Osteoblast (primary cell): ENCODE data around the gene C4A. TPM values are rescaled to one million over a fixed set of nuclear protein-coding genes. Genes with fewer than 3 reads are reported as not detected.
"Not testable (repeated sequence)": the region's sequence is repeated elsewhere in the genome, so short reads cannot be mapped to it uniquely, and the experiment has no call there.

Experiments used
- DNase-seq: peaks from one replicate; pipeline ENCODE4 v3.0.0; 2011; ENCODE audit warnings: low spot score, mixed read lengths; ENCODE audit not compliant: insufficient read length; ENCODE audit errors: missing footprints
- H2AFZ ChIP-seq: 2 replicates; pipeline ENCODE4 v1.6.0; 2011; ENCODE audit warnings: mild to moderate bottlenecking, low read length
- H3K27ac ChIP-seq: 2 replicates; pipeline ENCODE4 v1.5.1; 2011; ENCODE audit warnings: mild to moderate bottlenecking, low read depth, low read length, moderate library complexity
- H3K27me3 ChIP-seq: 2 replicates; pipeline ENCODE4 v1.6.0; 2012; ENCODE audit warnings: mild to moderate bottlenecking, control low read depth, inconsistent platforms, low read length, moderate library complexity; ENCODE audit not compliant: insufficient read depth
- H3K36me3 ChIP-seq: 2 replicates; pipeline ENCODE4 v1.5.1; 2011; ENCODE audit warnings: mild to moderate bottlenecking, low read length, control low read depth, moderate library complexity; ENCODE audit not compliant: insufficient read depth
- H3K4me1 ChIP-seq: 2 replicates; pipeline ENCODE4 v1.5.1; 2011; ENCODE audit warnings: mild to moderate bottlenecking, low read length, control low read depth, moderate library complexity; ENCODE audit not compliant: insufficient read depth
- H3K4me2 ChIP-seq: 2 replicates; pipeline ENCODE4 v1.6.0; 2011; ENCODE audit warnings: mild to moderate bottlenecking, low read length; ENCODE audit not compliant: insufficient read depth
- H3K4me3 ChIP-seq: fragments of 200-600 bp; sonication (generic); 3 replicates; pipeline ENCODE4 v1.5.1; 2012; ENCODE audit warnings: mild to moderate bottlenecking, low read length, inconsistent platforms; ENCODE audit not compliant: insufficient read depth
- H3K79me2 ChIP-seq: 2 replicates; pipeline ENCODE4 v1.6.0; 2012; ENCODE audit warnings: mild to moderate bottlenecking, low read length, control low read depth, inconsistent platforms; ENCODE audit not compliant: insufficient read depth
- H3K9me3 ChIP-seq: 2 replicates; pipeline ENCODE4 v1.5.1; 2011; ENCODE audit warnings: low read depth, low read length, control low read depth
- H4K20me1 ChIP-seq: 2 replicates; pipeline ENCODE4 v1.6.0; 2012; ENCODE audit warnings: mild to moderate bottlenecking, low read length, control low read depth; ENCODE audit not compliant: insufficient read depth
- total RNA-seq: library from RNA; depleted of rRNA; stranded (reverse); fragments of >200 nt; gene quantifications from 2 replicates; pipeline ENCODE4 v1.2.3, GENCODE V29; 2012
- TF ChIP-seq, protein P1 (sequence below): IDR thresholded peaks from 2 replicates; pipeline ENCODE4 v1.5.1; 2011; ENCODE audit warnings: mild to moderate bottlenecking, low read depth, low read length, moderate library complexity; ENCODE audit errors: extremely low read depth

Gene C4A
- total RNA-seq, 1 donor: 7.2 TPM

GRCh38 chr6:31978831-31979230 lies 3.0 kb upstream of the C4A start:
- H3K4me1 ChIP-seq: no peaks in the 10 kb centered on the region
- H3K9me3 ChIP-seq: no peaks in the 10 kb centered on the region
- H3K79me2 ChIP-seq: peaks cover 13% of the 10 kb centered on the region
- no peak overlapping the region for H3K4me2 ChIP-seq
- TF ChIP-seq, protein P1, sequence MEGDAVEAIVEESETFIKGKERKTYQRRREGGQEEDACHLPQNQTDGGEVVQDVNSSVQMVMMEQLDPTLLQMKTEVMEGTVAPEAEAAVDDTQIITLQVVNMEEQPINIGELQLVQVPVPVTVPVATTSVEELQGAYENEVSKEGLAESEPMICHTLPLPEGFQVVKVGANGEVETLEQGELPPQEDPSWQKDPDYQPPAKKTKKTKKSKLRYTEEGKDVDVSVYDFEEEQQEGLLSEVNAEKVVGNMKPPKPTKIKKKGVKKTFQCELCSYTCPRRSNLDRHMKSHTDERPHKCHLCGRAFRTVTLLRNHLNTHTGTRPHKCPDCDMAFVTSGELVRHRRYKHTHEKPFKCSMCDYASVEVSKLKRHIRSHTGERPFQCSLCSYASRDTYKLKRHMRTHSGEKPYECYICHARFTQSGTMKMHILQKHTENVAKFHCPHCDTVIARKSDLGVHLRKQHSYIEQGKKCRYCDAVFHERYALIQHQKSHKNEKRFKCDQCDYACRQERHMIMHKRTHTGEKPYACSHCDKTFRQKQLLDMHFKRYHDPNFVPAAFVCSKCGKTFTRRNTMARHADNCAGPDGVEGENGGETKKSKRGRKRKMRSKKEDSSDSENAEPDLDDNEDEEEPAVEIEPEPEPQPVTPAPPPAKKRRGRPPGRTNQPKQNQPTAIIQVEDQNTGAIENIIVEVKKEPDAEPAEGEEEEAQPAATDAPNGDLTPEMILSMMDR: no peak
- H4K20me1 ChIP-seq: peaks cover 2% of the 10 kb centered on the region
- no peak overlapping the region for H3K4me3 ChIP-seq
- peak; percentile 34 for DNase-seq
- H2AFZ ChIP-seq: no peak overlapping the region
- H3K36me3 ChIP-seq: peaks cover 8% of the 10 kb centered on the region
- H3K27me3 ChIP-seq: no peaks in the 10 kb centered on the region
- no peak overlapping the region for H3K27ac ChIP-seq

- Histone ChIP-seq H3K4me1 (no peaks in the 10 kb centered on the region), H3K9me3 (no peaks in the 10 kb centered on the region), H3K4me2 (no peak overlapping the region), H3K27ac (no peak overlapping the region), H3K4me3 (no peak overlapping the region), H3K27me3 (no peaks in the 10 kb centered on the region), H4K20me1 (peaks cover 2% of the 10 kb centered on the region), H3K36me3 (peaks cover 8% of the 10 kb centered on the region), H3K79me2 (peaks cover 9% of the 10 kb centered on the region), H2AFZ (no peak overlapping the region)
- TF ChIP-seq, protein P1: no peak
- DNase-seq: peak; percentile 13
Observed at GRCh38 chr6:31979238-31979898, 2.5 kb upstream of the C4A start.

DNA sequence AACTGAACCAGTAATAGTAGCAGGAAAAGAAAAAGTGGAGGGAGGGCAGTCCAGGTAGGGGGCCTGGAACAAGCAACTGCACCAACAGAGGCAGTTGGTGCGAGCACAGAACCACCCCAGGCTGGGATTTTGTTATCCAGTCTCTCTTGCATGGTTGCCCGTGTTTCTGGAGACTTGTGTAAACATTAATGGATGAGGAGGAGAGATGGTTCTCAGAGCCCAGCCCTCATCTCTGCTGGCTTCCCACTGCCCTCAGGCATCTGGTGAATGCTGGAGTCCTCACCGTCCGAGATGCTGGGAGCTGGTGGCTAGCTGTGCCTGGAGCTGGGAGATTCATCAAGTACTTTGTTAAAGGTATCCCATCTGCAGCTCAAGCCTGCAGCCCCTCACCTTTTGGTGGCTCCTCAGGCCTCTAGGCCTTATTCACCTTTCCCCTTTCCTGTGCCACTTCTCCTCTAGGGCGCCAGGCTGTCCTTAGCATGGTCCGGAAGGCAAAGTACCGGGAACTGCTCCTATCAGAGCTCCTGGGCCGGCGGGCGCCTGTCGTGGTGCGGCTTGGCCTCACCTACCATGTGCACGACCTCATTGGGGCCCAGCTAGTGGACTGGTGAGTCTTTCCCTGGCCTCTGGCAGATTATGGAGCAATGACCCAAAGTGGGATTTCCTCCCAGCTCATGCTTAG lies 1.5 kb upstream of the C4A start:
- H3K27ac ChIP-seq: not testable (repeated sequence)

GRCh38 chr6:31980998-31981397 lies 859 bp upstream of the C4A start:
- not testable (repeated sequence) for H3K9me3 ChIP-seq, H3K27ac ChIP-seq, H2AFZ ChIP-seq, H3K27me3 ChIP-seq, H3K4me3 ChIP-seq, H3K36me3 ChIP-seq, H3K4me2 ChIP-seq, H3K79me2 ChIP-seq, H4K20me1 ChIP-seq, H3K4me1 ChIP-seq, DNase-seq

More for the DNA sequence above, 1.5 kb upstream of the C4A start:
- not testable (repeated sequence) for H4K20me1 ChIP-seq, H3K9me3 ChIP-seq, H3K27me3 ChIP-seq, H3K4me2 ChIP-seq, H3K4me1 ChIP-seq, H3K4me3 ChIP-seq, H3K36me3 ChIP-seq, H2AFZ ChIP-seq, H3K79me2 ChIP-seq
- DNase-seq: peak; percentile 85

- not testable (repeated sequence) for H3K4me3 ChIP-seq, H3K4me2 ChIP-seq, H3K27me3 ChIP-seq, H4K20me1 ChIP-seq, H3K27ac ChIP-seq, H3K4me1 ChIP-seq, H3K79me2 ChIP-seq, H3K9me3 ChIP-seq, H3K36me3 ChIP-seq, H2AFZ ChIP-seq, DNase-seq
Observed at GRCh38 chr6:31989363-31989762, 7.5 kb downstream of the C4A start.

DNA sequence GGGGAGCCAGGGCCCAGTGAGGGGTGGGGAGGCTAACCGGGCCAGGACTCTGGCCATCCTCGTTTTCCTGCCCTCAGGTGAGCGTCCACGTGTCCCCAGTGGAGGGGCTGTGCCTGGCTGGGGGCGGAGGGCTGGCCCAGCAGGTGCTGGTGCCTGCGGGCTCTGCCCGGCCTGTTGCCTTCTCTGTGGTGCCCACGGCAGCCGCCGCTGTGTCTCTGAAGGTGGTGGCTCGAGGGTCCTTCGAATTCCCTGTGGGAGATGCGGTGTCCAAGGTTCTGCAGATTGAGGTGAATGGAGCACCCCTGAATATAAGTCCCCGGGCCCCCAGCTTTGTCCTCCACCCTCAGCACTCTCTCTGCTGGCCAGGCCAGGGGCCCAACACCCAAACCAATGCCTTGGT lies 12.6 kb downstream of the C4A start:
- not testable (repeated sequence) for H3K27ac ChIP-seq, H3K4me2 ChIP-seq, H3K9me3 ChIP-seq, H3K79me2 ChIP-seq, H4K20me1 ChIP-seq, H3K4me3 ChIP-seq, H3K36me3 ChIP-seq, H2AFZ ChIP-seq, DNase-seq, H3K4me1 ChIP-seq, H3K27me3 ChIP-seq

DNA sequence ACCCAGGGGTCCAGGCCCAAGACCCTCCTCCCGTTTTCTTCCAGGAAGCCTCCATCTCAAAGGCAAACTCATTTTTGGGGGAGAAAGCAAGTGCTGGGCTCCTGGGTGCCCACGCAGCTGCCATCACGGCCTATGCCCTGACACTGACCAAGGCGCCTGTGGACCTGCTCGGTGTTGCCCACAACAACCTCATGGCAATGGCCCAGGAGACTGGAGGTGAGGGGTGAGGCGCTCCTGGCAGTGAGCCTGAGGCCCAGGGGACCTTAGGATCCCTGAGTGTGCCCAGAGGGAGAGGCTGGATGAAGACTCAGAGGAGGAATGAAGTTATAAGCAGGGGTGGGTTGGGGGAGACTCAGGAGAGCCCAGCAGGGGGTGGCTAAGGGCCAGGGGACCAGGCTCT lies 14.5 kb downstream of the C4A start:
- not testable (repeated sequence) for H3K27ac ChIP-seq, DNase-seq, H2AFZ ChIP-seq, H3K4me1 ChIP-seq, H4K20me1 ChIP-seq, H3K79me2 ChIP-seq, H3K27me3 ChIP-seq, H3K4me2 ChIP-seq, H3K9me3 ChIP-seq, H3K4me3 ChIP-seq, H3K36me3 ChIP-seq
